HG03469 (cell line): ENCODE measurements around the gene CTIF.

Experiments used
- ATAC-seq: cut with Tn5 transposase; IDR thresholded peaks from one replicate; pipeline ENCODE4 v1.9.1; 2021; ENCODE audit warnings: mild to moderate bottlenecking, moderate library complexity, moderate number of reproducible peaks; ENCODE audit not compliant: unreplicated experiment

CTIF gene

DNA sequence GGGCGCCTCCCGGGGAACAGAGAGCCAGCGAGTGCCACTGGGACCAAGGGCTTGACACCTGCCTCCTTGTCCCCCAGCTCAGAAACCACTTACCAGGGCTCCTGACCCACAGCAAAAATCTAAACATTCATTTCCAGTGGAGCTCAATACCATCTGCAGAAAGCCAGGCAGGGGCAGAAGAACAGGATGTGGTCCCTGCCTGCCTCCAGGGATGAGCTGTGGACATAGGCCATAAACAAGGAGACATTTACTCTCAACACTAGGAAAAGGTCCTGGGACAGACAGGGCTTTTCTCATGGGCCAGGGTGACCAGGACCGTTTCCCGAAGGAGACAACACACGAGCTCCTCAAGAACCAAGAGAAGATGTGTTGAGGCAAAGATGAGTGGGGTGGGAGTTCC is 203.0 kb downstream of the CTIF start:
- no peak for ATAC-seq

DNA sequence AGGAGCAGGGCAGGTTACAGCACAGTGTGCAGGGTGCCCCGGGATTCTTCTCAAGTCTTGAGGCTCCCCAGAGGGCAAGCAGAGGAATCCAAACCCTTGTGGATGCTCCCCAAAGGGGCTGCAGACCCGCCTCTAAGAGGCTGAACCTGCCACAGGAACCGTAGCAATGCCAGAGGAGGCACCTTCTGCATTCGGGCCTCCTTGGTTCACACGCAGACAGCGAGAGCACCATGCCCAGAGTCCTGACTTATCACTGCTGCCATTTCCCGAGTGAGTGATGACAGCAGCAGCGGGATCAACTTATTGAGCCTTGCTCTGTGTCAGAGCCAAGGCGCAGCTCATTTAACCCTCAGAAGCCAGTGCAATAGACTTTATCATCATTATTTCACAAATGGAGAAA is 203.5 kb downstream of the CTIF start:
- ATAC-seq, result no peak

DNA sequence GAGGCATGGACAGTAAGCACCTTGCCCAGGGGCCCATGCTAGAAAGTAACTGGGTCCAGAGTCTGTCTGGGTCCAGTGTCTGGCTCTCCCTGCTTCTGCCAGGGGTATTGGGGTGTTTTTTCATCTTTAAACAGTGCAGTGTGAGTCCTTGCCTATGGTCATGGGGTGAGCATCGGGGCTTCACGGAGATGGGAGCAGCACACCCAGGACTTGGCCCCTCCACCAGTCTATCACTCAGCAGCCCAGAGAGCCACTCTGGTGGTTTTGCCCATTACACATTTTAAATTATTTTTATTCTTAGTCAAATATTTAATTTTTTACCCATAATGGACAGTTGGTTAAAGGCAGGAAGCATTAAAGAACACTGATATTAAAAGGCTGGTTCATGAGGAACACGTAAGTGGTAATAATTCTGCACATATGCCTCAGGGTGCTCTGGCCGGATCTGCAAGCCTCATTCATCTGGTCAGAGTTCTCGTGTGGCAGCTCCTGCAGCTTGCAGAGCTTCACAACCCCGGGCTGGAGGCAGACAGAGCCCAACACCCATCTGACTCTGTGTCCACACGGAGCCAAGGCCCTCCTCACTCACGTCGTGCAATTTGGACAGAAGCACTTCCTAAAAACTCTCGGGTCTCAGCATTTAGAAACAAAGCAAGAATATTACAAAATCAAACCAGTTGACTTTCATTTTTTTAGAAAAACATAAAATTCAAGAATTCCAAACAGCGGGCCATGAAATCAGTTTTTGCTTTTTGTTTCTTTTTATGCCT is 204.1 kb downstream of the CTIF start:
- ATAC-seq, result no peak

DNA sequence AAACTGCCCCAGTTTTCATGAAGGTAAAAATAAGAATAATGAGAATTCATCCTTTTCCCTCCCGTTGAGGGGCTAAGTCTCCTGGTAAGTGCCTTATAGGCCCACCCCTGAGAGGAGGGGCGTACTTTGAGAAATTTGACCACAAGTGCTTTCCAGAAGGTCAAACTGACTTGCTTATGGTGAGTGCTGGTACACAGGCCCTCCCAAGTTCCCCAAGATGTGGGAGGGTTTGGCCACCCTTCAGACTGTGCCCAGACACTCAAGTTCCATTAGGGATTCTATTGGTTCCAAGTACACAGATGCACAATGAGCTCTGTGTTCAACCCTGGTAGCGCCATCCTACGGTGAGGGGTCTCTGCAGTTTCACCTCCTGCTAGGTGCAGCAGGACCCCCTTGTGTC is 205.1 kb downstream of the CTIF start:
- no peak for ATAC-seq

DNA sequence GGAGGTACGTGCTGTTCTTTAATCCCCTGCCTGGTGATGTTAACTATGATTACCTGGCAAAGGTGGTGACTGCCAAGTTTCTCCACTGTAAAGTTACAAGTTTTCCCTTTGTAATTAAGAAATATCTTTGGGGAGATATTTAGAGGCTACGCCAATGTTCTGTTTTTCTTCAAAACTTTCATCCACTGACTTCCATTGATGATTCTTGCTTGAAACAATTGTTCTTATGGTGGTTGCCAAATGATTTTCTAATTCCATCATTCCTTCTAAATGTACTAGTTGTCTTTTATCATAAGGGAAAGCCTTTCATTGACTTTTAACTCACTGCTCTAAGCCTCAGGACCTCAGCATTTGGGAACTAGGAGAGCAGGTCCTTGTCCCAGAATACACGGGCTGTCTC is 206.5 kb downstream of the CTIF start:
- no peak for ATAC-seq

DNA sequence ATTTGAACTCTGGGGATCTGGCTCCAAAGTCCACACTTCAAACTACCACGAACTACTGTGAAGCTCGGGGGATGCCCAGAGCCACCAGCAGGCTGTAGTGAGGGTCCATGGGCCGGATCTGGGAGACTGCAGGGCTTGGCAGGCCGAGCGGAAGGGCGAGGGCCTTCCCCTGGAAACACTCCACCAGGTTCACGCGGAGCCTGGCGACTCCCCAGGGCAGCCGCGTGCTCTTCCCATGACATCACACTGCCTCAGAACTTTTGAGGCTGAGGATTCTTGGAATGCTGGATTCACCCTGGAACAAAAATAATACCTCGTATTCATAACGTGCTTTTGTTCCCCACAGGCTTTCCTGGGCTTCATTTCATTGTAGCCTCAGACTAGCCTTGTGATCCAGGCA is 210.9 kb downstream of the CTIF start:
- no peak for ATAC-seq

DNA sequence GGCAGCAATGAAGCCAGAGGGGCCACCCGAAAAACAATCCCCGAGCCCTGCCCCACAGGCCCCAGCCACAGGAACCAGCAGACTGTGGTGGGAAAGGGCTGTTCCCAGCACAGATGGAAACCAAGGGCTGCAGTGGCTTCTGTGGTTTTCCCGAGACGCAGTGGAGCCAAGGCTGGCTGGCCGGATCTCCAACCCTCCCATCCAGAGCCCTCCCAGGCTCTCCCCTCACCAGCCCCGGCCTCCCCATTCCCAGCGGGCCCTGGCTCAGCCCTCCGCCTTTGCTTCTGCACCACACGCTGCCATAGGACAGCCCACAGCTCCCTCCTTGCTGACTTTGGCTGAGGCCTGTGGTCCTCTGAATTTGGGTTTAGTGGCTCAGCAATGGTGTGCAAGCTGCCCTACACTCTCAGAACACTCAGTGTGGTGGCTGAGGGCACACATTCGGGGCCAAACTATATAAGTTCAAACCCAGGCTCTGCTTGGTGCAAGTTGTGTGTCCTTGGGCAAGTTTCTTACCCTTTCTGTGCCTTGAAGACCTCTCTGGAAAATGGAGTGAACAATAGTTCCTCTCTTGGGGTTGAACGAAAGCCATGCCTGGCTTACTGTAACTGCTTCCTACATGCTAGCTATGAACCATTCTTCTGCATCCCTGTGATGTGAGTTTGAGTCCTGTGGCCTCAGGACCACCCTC is 211.8 kb downstream of the CTIF start:
- no peak for ATAC-seq

DNA sequence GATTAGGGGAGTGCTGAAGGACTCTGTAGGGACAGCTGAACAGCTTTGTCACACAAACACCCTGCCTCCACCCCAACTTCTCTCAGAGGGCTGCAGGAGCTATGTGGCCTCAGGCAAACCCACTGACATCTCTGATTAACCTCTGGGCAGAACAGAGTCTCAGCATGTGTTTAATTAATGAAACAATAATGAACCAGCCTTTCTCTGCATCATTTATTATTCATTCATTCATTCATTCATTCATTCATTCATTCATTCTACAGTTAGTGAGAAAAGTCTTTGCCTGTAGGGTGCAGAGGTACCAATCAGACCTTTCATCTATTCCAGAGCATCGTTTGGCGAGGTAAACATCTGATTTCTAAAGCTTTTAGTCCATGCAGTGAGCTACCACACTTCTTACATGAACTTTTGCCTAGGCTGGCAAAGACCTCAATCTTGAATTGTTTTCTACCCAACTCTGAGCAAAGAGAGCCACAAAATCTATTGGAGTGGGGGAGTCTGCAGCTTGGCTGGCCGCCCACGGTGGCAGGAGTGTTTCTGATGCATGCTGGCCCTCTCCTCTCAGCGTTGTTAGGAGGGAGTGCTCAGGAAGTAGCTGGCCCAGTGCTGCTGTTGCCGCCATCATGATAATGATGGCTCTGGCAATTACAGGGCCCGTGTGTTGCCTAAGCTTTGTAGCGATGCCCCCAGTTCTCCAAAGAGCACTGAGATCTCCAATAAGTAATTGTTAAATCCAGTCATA is 213.1 kb downstream of the CTIF start:
- no peak for ATAC-seq

DNA sequence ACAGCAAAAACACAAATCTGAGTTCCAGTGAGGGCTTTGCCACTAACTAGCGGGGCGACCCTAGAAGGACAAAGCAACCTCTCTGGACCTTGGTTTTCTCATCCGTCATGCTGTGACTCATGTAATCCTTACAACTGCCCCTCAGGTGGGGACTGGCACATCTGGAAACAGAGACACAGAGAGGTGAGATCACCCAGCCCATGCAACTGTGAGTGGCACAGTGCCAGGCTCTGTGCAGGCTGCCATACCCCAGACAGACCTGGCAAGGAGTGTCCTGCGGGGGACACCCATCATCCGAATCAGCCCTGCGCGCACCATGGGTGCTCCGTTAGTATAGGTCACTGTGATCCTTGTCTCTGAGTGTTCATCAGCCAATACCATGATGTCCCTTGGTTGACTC is 213.6 kb downstream of the CTIF start:
- no peak for ATAC-seq

DNA sequence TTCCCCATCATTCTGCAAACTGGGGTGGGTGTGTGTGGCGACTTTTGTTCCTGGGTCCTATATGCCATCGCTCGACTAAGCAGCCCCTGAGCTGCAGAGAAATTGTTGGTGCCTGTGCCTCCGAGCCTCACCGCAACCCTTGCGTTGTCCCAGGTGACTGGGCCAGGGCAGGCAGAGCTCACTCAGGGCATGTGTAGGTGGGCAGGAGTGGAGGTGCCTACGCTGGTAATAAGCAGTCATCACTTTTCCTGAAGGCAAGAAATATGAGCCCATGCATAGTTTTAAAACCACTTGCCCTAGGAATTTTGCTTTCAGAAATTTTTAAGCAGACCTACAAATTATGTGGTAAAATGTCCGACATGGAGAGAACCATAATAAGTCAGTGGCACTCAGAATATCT is 214.1 kb downstream of the CTIF start:
- ATAC-seq, result no peak

DNA sequence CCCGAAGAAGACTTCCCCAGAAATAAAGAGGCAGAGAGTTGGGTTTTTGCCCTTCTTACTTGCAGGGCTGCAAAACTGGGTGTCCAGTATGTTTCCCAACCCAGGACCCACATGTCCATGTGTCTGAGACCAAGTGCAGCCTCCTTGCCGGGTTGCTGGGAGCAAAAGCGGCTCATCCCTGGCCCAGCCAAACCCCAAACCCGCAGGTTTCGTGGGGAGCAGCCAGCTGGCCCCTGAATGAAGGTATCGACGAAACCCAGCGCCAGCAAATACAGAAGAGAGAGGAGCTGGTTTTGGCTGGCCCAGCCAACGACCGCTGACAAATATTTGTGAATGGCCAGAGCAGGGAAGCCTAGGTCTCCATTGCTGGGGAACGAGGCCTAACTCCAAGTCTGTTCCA is 214.9 kb downstream of the CTIF start:
- no peak for ATAC-seq

DNA sequence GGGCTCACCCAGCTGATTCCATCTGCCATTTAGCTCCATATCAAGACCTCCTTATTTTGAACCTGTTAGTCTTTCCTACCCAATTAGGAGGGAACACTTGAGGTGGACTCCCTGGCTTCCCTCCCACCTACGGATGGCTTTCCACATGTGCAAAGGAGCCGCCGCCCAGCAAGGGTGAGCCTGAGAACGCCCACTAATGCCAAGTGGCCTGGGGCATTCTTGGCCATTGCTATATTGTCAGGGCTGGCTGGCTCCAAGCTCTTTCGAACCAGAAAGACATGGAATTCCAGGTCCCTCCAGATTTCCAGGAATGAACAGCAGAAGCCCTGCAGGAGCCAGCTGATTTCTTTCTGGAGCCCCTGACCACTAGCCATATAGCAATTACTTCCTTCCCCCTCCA is 215.7 kb downstream of the CTIF start:
- no peak for ATAC-seq

DNA sequence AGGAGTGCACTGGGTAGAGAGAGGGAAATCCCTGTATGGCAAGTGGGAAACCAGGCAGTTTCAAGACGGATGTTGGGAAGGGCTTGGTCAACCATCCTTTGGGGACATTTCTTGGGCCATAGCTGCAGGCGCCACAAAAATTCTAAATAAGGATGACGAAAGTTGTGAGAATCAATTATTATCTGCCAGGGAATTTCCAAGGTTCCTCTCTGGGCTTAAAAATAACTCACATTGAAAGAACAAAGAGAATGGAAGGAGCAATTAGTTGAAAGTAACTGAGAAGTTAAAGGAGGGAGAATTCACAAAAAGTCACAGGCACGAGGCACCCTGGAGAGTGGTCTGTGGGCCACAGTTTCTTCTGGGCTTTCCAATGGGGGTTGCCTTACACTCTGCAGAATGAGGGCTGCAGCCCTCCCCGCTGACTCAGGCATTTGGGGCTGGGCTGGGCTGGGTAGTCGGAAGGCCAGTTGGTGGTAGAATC is 216.2 kb downstream of the CTIF start:
- ATAC-seq, result no peak

DNA sequence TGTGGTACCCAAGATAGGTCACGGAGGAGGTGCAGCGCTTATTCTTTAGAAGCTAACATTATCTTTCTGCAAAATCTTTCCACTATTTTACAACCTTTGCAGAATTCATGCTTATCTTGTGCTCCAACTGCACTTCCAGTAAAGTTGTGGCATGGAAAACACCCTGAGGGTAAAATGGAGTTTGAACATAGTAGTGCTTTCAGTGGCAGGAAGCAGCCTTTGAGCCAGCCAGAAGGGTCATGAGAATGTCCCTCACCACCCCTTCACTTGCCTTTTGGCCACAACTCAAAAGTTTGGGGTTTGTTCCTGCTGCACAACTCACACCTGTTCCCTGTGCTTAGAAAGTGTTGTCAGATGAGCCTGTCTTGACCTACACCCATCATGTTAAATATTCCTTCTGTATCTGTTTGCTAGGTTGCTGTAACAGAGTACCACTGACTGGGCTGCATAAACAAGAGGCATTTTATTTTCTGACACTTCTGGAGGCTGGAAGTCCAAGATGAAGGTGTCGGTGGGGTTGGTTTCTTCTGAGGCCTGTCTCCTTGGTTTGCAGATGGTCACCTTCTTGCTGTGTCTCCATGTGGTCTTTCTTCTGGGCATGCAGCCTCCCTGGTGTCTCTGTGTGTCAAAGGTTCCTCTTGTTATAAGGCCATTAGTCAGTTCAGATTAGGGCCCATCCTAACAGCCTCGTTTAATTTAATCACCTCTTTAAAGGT is 217.8 kb downstream of the CTIF start:
- no peak for ATAC-seq

DNA sequence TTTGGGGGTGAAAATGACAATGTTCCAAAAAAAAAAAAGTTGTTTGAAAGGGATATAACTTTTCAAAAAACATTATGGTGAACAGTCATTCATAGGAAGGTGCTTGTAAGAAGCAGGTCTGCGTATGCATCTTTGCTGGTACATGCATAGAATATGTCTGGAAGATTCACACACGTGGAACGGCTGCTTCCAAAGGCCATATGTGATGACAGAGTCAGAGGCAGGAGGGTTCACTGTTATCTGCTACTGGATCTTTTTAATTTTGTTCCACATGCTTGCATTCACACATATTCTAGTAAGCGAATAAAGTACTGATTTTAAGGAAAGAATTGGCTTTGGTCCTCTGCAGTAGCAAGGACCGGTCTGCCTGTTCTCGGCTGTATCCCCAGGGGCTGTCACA is 218.5 kb downstream of the CTIF start:
- no peak for ATAC-seq

DNA sequence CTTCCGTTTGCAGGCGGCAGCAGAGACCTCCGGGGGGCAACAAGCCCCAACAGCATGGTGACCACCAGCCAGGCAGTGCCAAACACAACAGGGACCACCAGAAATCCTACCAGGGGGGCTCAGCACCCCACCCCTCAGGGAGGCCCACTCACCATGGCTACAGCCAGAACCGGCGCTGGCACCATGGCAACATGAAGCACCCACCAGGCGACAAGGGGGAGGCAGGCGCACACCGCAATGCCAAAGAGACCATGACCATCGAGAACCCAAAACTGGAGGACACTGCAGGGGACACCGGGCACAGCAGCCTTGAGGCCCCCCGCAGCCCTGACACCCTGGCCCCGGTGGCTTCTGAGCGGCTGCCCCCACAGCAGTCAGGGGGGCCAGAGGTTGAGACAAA is 219.1 kb downstream of the CTIF start:
- ATAC-seq, result no peak

DNA sequence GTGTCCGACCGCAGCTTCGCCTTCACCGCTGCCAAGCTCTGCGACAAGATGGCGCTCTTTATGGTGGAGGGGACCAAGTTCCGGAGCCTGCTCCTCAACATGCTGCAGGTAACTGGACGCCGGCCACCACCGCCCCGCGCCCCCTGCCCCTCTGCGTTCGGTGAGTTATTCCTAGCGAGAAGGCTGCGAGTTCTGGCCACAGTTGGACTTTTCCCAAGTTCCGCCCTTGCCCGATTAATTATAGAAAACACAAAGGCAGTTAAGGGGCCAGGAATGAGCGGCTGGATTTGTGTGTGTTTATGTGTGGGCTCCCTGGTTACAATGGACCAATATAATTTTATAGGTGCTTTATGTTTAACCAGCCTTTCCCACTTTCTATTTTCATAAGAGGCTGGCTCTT is 222.8 kb downstream of the CTIF start:
- ATAC-seq, result no peak

DNA sequence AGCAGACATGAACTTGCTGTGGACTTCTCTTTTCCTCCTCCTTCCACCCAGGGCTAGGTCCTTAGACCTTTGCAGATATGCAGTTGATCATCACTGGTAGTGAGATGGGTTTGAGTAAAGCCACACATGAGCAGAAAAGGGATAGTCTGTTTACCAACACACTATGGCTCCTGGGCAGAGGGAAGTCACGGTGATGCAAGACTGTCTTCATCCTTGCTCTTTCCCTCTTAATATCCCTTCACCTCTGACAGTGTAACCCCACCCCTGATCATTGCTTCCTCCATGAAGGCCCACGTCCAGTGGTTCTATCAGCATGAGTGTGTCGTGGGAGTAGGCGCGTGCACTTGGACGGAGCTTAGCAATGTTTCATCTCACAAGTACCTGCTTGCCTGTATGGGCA is 223.2 kb downstream of the CTIF start:
- no peak for ATAC-seq

DNA sequence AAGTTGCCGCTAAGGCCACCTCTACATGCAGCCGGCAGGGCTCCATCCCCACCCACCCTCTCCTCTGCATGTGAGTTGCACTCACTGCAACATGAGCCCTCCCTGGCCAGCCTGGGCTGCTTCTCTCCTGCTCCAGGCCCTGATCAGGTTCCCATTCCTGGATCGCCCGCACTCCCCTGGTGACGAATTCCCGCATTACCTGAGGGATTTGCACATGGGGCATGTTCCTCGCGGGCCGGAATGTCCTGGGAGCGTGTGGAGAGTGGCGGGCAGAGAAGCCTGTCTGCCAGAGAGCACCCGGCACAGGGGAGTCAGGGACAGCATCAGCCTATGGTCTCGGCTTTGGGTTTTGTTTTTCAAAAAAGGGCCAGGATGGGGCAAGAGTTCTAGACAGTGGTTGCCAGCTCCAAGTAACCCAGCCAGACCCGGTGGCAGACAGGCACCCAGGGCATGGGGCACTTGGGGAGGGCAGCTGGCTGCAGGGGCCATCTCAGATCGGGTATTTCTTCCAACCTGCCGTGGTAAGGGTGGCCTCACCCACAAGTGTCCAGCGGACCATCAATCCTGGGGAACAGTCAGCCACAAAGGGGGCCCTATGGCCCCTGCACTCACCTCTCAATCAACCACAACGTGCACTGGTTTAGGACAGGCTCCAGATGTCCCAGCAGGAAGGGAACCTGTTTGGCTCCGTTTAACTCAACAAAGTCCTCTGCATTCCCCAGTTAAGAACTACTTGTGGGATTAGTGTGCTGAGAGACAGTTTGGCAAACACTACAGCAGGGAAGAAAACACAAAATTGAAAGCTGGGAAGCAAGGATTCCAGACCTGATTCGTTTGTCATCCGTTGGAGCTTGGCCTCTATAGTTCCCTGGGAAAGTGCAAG is 224.2 kb downstream of the CTIF start:
- no peak for ATAC-seq

DNA sequence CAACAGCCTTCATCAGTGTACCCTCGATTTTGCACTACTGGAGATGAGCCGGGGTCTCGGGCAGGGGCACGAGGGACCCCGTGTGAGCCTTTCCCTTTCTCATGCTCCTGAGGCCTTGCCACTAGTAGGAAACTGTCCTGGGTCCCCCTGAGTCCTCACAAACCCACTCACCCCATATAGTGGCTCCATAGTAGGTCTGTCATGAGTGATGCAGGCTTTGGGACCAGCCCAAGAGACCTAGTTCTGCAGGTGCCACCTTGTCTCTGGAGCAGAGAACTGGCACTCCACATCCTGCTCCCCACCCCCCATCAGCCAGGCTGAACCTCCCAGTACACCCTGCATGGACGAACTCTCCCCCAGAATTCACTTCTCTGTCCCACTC is 224.9 kb downstream of the CTIF start:
- ATAC-seq, result no peak
